Mucosa of stomach (tissue), 1 donor: Measurements from ENCODE around the gene PAIP2B.
"Not testable (repeated sequence)": the region's sequence is repeated elsewhere in the genome, so short reads cannot be mapped to it uniquely, and the experiment has no call there.

ENCODE experiments used
- H3K27me3 ChIP-seq: one replicate; pipeline ENCODE4 v1.7.0; 2013; ENCODE audit warnings: mild to moderate bottlenecking, low read length; ENCODE audit not compliant: control insufficient read depth, insufficient read depth
- H3K36me3 ChIP-seq: one replicate; pipeline ENCODE4 v1.7.0; 2013; ENCODE audit warnings: low read length; ENCODE audit not compliant: control insufficient read depth, insufficient read depth
- H3K4me1 ChIP-seq: one replicate; pipeline ENCODE4 v1.7.0; 2013; ENCODE audit warnings: mild to moderate bottlenecking, low read length; ENCODE audit not compliant: control insufficient read depth, insufficient read depth
- H3K4me3 ChIP-seq: one replicate; pipeline ENCODE4 v1.7.0; 2013; ENCODE audit warnings: low read length
- H3K9ac ChIP-seq: one replicate; pipeline ENCODE4 v1.7.0; 2013; ENCODE audit warnings: mild to moderate bottlenecking, low read length, moderate library complexity
- H3K9me3 ChIP-seq: one replicate; pipeline ENCODE4 v1.7.0; 2013; ENCODE audit warnings: mild to moderate bottlenecking, low read length, moderate library complexity; ENCODE audit not compliant: control insufficient read depth
- donor health status: Pancreatic carcinoma.

PAIP2B gene

GRCh38 chr2:71212336-71212735, 14.6 kb downstream of the PAIP2B start:
- no peak overlapping the region for H3K4me3 ChIP-seq
- H3K4me1 ChIP-seq, result peaks cover 6% of the 10 kb centered on the region
- no peak overlapping the region for H3K9ac ChIP-seq
- no peaks in the 10 kb centered on the region for H3K9me3 ChIP-seq
- no peaks in the 10 kb centered on the region for H3K36me3 ChIP-seq
- no peaks in the 10 kb centered on the region for H3K27me3 ChIP-seq

- peaks cover 6% of the 10 kb centered on the region for H3K4me1 ChIP-seq
- H3K27me3 ChIP-seq, result no peaks in the 10 kb centered on the region
- no peaks in the 10 kb centered on the region for H3K36me3 ChIP-seq
- H3K9me3 ChIP-seq, result no peaks in the 10 kb centered on the region
- H3K9ac ChIP-seq, result no peak overlapping the region
- no peak overlapping the region for H3K4me3 ChIP-seq
Observed at GRCh38 chr2:71210292-71210691, 16.6 kb downstream of the PAIP2B start.

- Histone ChIP-seq H3K4me3 (no peak overlapping the region), H3K9me3 (no peaks in the 10 kb centered on the region), H3K27me3 (no peaks in the 10 kb centered on the region), H3K36me3 (no peaks in the 10 kb centered on the region), H3K4me1 (peaks cover 6% of the 10 kb centered on the region), H3K9ac (no peak overlapping the region)
Observed at GRCh38 chr2:71208756-71209155, 18.1 kb downstream of the PAIP2B start.

GRCh38 chr2:71207601-71208000, 19.3 kb downstream of the PAIP2B start:
- no peaks in the 10 kb centered on the region for H3K27me3 ChIP-seq

GRCh38 chr2:71206271-71206670, 20.6 kb downstream of the PAIP2B start:
- no peak overlapping the region for H3K4me3 ChIP-seq
- peaks cover 6% of the 10 kb centered on the region for H3K4me1 ChIP-seq
- H3K27me3 ChIP-seq, result no peaks in the 10 kb centered on the region
- H3K9me3 ChIP-seq, result no peaks in the 10 kb centered on the region
- H3K36me3 ChIP-seq, result no peaks in the 10 kb centered on the region
- no peak overlapping the region for H3K9ac ChIP-seq

More at GRCh38 chr2:71207601-71208000, 19.3 kb downstream of the PAIP2B start:
- H3K4me1 ChIP-seq, result peaks cover 6% of the 10 kb centered on the region
- no peak overlapping the region for H3K9ac ChIP-seq
- no peaks in the 10 kb centered on the region for H3K36me3 ChIP-seq
- H3K4me3 ChIP-seq, result no peak overlapping the region
- no peaks in the 10 kb centered on the region for H3K9me3 ChIP-seq

- Histone ChIP-seq H3K9ac (no peak overlapping the region), H3K36me3 (no peaks in the 10 kb centered on the region), H3K9me3 (no peaks in the 10 kb centered on the region), H3K4me1 (no peaks in the 10 kb centered on the region), H3K4me3 (no peak overlapping the region), H3K27me3 (no peaks in the 10 kb centered on the region)
Observed at GRCh38 chr2:71191570-71191943, 35.3 kb downstream of the PAIP2B start.

GRCh38 chr2:71190656-71191569, 36.0 kb downstream of the PAIP2B start:
- H3K27me3 ChIP-seq, result no peaks in the 10 kb centered on the region
- no peak overlapping the region for H3K9ac ChIP-seq
- no peak overlapping the region for H3K4me3 ChIP-seq

GRCh38 chr2:71187589-71187988, 39.3 kb downstream of the PAIP2B start:
- Histone ChIP-seq H3K4me3 (no peak overlapping the region), H3K36me3 (no peaks in the 10 kb centered on the region), H3K9ac (no peak overlapping the region), H3K27me3 (no peaks in the 10 kb centered on the region), H3K9me3 (no peaks in the 10 kb centered on the region), H3K4me1 (no peaks in the 10 kb centered on the region)

More at GRCh38 chr2:71190656-71191569, 36.0 kb downstream of the PAIP2B start:
- no peaks in the 10 kb centered on the region for H3K36me3 ChIP-seq
- H3K9me3 ChIP-seq, result no peaks in the 10 kb centered on the region
- no peaks in the 10 kb centered on the region for H3K4me1 ChIP-seq

- Histone ChIP-seq H3K4me1 (no peaks in the 10 kb centered on the region), H3K4me3 (no peak overlapping the region), H3K27me3 (no peaks in the 10 kb centered on the region), H3K9ac (no peak overlapping the region), H3K9me3 (no peaks in the 10 kb centered on the region), H3K36me3 (no peaks in the 10 kb centered on the region)
Observed at GRCh38 chr2:71186973-71187372, 39.9 kb downstream of the PAIP2B start.

GRCh38 chr2:71183306-71184115, 43.4 kb downstream of the PAIP2B start:
- H3K9me3 ChIP-seq, H3K27me3 ChIP-seq, H3K9ac ChIP-seq, H3K36me3 ChIP-seq, H3K4me3 ChIP-seq, H3K4me1 ChIP-seq: not testable (repeated sequence)

GRCh38 chr2:71181316-71181715, 45.6 kb downstream of the PAIP2B start:
- H3K4me1 ChIP-seq, result no peaks in the 10 kb centered on the region
- no peak overlapping the region for H3K4me3 ChIP-seq
- no peaks in the 10 kb centered on the region for H3K27me3 ChIP-seq
- no peak overlapping the region for H3K9ac ChIP-seq
- no peaks in the 10 kb centered on the region for H3K9me3 ChIP-seq
- no peaks in the 10 kb centered on the region for H3K36me3 ChIP-seq

GRCh38 chr2:71178836-71179235, 48.1 kb downstream of the PAIP2B start:
- H3K9me3 ChIP-seq, H3K36me3 ChIP-seq, H3K4me3 ChIP-seq, H3K27me3 ChIP-seq, H3K9ac ChIP-seq, H3K4me1 ChIP-seq: not testable (repeated sequence)
